ENCODE results near the gene BMP7.
"Not testable (repeated sequence)": the region's sequence is repeated elsewhere in the genome, so short reads cannot be mapped to it uniquely, and the experiment has no call there.

The BMP7 gene

DNA sequence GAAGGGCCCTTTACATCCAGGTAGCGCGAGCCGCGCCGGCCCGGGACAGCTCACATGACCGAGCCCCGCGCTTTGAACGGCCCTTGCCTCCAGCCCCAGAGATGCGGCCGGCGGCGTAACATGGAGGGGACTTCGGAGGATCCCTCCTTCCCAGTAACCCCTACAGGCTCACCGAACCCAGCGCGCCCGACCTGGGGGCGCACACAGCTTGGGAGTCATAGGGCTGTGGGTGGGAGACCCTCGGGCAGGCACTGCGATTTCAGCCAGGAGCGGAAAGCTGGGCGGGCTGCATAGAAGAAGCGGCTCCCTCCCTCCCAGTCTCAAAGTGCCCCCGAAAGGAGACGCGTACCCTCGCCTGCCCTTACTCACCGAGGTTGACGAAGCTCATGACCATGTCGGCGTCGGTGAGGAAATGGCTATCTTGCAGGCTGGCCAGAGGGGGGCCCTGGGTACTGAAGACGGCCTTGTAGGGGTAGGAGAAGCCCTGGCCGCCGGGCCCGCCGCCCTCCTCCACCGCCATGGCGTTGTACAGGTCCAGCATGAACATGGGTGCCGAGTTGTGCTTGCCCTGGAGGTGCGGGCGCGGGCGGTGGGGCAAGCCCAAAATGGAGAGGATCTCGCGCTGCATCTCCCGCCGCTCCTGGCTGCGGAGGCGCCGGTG, 975 bp downstream of the BMP7 start:
- DNase-seq (ENCODE audit: low spot score), result no peak

DNA sequence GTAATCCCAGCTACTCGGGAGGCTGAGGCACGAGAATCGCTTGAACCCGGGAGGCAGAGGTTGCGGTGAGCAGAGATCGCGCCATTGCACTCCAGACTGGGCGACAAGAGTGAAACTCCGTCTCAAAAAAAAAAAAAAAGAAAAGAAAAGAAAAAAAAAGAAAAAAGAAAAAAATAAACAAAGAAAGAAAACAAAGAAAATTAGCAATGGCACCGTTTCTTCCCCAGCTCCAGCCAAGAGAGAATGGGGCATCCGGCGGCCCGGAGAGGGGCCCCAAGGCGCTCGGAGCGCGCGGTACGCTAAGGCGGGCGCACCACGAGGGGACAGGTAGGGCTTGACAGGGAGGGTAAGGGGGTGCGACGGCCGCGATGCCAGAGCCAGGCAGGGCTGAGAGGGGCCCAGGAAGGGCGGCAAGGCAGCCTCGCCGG, 1.5 kb downstream of the BMP7 start:
- DNase-seq (ENCODE audit: low spot score), result not testable (repeated sequence)

GRCh38 chr20:57263801-57264792, 2.3 kb downstream of the BMP7 start:
- peak; percentile 70 for DNase-seq (ENCODE audit: low spot score)

- DNase-seq (ENCODE audit: low spot score), result no peak
Observed at GRCh38 chr20:57262784-57263609, 3.4 kb downstream of the BMP7 start.

- no peak for DNase-seq (ENCODE audit: low spot score)
Observed at GRCh38 chr20:57262301-57262700, 4.1 kb downstream of the BMP7 start.

GRCh38 chr20:57261457-57262251, 4.8 kb downstream of the BMP7 start:
- no peak for DNase-seq (ENCODE audit: low spot score)

DNA sequence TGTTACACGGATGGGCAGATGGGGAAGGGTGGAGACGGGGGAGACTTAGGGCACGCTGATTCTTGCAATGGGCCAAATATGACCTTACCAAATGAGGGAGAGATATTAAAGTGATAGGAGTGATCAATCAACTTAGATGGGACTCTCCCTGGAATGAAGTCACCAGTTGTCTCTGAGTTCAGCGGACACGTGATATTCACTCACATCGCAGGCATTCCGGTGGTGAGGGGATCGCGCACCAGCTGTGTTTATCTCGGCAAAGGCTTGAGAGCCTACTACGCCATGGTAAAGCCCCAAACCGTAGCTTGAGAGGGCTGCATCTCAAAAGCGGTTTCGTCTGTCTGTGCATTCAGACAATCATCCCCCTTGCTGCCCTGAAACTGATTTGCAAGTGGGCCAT, 5.5 kb downstream of the BMP7 start:
- no peak for DNase-seq (ENCODE audit: low spot score)

DNA sequence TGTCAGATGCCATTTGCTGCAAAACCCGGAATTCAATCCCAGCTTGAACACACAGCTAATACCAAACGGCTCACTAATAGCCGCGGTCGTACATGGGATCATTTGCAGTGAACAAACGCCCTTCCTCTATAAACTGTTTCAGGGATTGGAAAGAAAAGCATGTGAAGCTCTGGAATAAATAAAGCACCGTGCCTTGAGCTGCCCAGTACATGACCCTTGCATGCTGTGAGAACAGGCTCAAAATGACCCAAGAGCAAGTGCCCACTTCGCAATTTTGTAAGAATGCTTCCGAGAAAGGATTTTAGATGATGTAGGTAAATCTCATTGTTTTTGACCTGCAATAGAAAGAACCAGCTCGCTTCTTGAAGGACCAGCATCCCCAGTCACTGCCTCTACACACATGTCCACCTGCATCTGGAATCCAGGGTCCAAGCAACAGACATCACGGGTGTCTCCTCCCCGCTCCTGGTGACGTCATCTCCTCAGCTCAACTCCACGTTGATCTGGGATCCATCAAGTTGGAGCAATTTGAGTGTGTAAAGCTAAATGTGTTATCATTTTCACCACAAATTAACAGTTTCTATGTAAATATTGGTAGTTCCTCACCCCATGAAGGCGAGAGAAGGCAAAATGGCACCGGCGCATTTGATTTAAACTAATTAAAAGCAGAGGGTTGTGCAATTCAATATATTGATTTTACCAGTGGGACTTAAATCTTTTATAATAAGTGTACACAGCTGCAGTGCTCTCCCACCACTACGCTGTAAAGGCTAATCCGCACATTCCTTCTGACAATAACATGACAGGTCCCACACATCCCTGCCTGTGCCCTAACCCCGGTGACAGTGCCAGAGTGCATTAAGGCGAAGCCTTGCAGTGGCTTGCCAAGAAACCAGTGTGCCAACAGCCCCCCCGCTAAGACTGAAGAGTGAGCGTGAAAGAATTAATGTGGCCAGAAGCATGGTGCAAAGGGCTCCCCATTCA, 6.2 kb downstream of the BMP7 start:
- no peak for DNase-seq (ENCODE audit: low spot score)

GRCh38 chr20:57259121-57259937, 7.1 kb downstream of the BMP7 start:
- no peak for DNase-seq (ENCODE audit: low spot score)

GRCh38 chr20:57257701-57258453, 8.6 kb downstream of the BMP7 start:
- no peak for DNase-seq (ENCODE audit: low spot score)

- no peak for DNase-seq (ENCODE audit: low spot score)
Observed at GRCh38 chr20:57256908-57257307, 9.5 kb downstream of the BMP7 start.

GRCh38 chr20:57256205-57256604, 10.2 kb downstream of the BMP7 start:
- DNase-seq (ENCODE audit: low spot score), result no peak

DNA sequence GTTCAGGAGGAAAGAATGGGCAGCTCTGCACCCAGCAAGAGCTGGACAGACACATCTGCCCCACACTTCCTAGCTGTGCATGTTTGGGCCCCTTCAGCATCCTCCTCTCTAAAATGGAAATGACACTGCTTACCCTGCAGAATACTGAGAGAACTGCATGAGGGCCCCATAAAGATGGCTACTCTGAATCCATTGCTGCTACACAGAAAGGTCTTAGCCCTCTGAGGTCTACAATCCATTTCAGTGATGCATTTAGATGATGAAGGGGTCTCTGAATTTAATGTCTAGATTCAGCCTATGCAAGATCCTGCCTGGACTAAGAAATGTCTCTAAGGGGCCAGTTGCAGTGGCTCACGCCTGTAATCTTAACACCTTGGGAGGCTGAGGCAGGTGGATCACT, 11.3 kb downstream of the BMP7 start:
- DNase-seq (ENCODE audit: low spot score), result no peak

GRCh38 chr20:57252559-57253162, 13.8 kb downstream of the BMP7 start:
- DNase-seq (ENCODE audit: low spot score), result no peak

GRCh38 chr20:57251949-57252348, 14.5 kb downstream of the BMP7 start:
- no peak for DNase-seq (ENCODE audit: low spot score)

GRCh38 chr20:57251344-57251743, 15.1 kb downstream of the BMP7 start:
- no peak for DNase-seq (ENCODE audit: low spot score)

GRCh38 chr20:57250607-57251343, 15.7 kb downstream of the BMP7 start:
- DNase-seq (ENCODE audit: low spot score), result no peak

- no peak for DNase-seq (ENCODE audit: low spot score)
Observed at GRCh38 chr20:57249772-57250171, 16.7 kb downstream of the BMP7 start.
